PFSK-1 (cell line): ENCODE data around the gene OR11H7.

Source experiments
- FOXP2 ChIP-seq: optimal IDR thresholded peaks from 2 replicates; pipeline ENCODE3; 2011; ENCODE audit warnings: borderline replicate concordance, control low read depth, inconsistent platforms; ENCODE audit not compliant: insufficient read depth; ENCODE audit errors: extremely low read length, extremely low read depth
- POLR2AphosphoS5 ChIP-seq: IDR thresholded peaks from 2 replicates; pipeline ENCODE4 v1.6.1; 2012; ENCODE audit warnings: low read depth, mild to moderate bottlenecking, control low read depth, low read length, moderate library complexity
- REST ChIP-seq, 2 experiments: IDR thresholded peaks; 2 replicates each; pipeline versions ENCODE4 v1.6.1 to v1.8.0; 2011 to 2012; ENCODE audit warnings: low read depth in 2 of 2, low read length in 2 of 2, control low read depth in 1 of 2, inconsistent platforms in 1 of 2, mild to moderate bottlenecking in 1 of 2, moderate library complexity in 1 of 2; ENCODE audit not compliant: insufficient read depth in 1 of 2
- SIN3A ChIP-seq: IDR thresholded peaks from 2 replicates; pipeline ENCODE4 v1.6.1; 2012; ENCODE audit warnings: mild to moderate bottlenecking, low read length, moderate library complexity, borderline replicate concordance; ENCODE audit not compliant: insufficient read depth
- TAF1 ChIP-seq: IDR thresholded peaks from 2 replicates; pipeline ENCODE4 v1.6.1; 2012; ENCODE audit warnings: low read length, control low read depth, borderline replicate concordance; ENCODE audit not compliant: insufficient read depth

OR11H7 gene

GRCh38 chr14:20198991-20199390 lies 29.8 kb upstream of the OR11H7 start:
- TF ChIP-seq SIN3A (no peak), POLR2AphosphoS5 (no peak), TAF1 (no peak), REST (IDR thresholded peaks at IDR 0.05; ENCODE audit: insufficient read depth in 1 of 2, low read depth in 2 of 2, low read length in 2 of 2) (no peak), FOXP2 (no peak)

- TF ChIP-seq REST (IDR thresholded peaks at IDR 0.05; ENCODE audit: insufficient read depth in 1 of 2, low read depth in 2 of 2, low read length in 2 of 2) (no peak), POLR2AphosphoS5 (no peak), SIN3A (no peak), FOXP2 (no peak), TAF1 (no peak)
Measured at GRCh38 chr14:20204721-20205120, 24.1 kb upstream of the OR11H7 start.

GRCh38 chr14:20209595-20209994 lies 19.2 kb upstream of the OR11H7 start:
- TF ChIP-seq SIN3A (no peak), FOXP2 (no peak)

GRCh38 chr14:20215196-20215595 lies 13.6 kb upstream of the OR11H7 start:
- TF ChIP-seq FOXP2: no peak

GRCh38 chr14:20219033-20219432 lies 9.7 kb upstream of the OR11H7 start:
- TF ChIP-seq REST (IDR thresholded peaks at IDR 0.05; ENCODE audit: insufficient read depth in 1 of 2, low read depth in 2 of 2, low read length in 2 of 2): no peak
- TF ChIP-seq TAF1: no peak
- no peak for TF ChIP-seq FOXP2
- TF ChIP-seq SIN3A: no peak
- no peak for TF ChIP-seq POLR2AphosphoS5

DNA sequence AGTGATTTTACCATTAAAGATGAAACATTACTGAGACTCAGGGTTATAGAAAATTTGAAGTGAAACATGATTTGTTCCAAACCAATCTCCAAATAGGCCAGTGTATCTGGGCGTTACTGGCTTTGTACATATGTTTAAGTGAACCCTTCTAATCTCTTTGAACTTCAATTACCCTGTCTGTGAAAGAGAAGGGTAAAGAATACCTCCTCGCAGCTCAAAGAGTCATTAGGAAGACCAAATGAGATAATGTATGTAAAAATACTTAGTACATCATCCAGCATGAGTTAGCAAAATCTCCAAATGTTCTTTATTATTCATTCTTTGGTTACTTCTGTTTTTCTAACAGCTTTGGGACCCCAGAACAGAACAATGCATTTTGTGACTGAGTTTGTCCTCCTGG lies 5.4 kb upstream of the OR11H7 start, which contains the start of gene OR11H6:
OR11H6 (plus strand) TSS at position 301 of the 400 bp plus-strand sequence; CDS start at position 301, 0 bp downstream.
- TF ChIP-seq FOXP2: no peak
- TF ChIP-seq POLR2AphosphoS5: no peak
- no peak for TF ChIP-seq SIN3A
- no peak for TF ChIP-seq TAF1
- no peak for TF ChIP-seq REST (IDR thresholded peaks at IDR 0.05; ENCODE audit: insufficient read depth in 1 of 2, low read depth in 2 of 2, low read length in 2 of 2)
